ENCODE data around the gene EXOC6B. TPM values are rescaled to one million over a fixed set of nuclear protein-coding genes. Genes with fewer than 3 reads are reported as not detected.

Gene EXOC6B
- total RNA-seq, 1 donor from 2014 or later = 24.1 TPM

DNA sequence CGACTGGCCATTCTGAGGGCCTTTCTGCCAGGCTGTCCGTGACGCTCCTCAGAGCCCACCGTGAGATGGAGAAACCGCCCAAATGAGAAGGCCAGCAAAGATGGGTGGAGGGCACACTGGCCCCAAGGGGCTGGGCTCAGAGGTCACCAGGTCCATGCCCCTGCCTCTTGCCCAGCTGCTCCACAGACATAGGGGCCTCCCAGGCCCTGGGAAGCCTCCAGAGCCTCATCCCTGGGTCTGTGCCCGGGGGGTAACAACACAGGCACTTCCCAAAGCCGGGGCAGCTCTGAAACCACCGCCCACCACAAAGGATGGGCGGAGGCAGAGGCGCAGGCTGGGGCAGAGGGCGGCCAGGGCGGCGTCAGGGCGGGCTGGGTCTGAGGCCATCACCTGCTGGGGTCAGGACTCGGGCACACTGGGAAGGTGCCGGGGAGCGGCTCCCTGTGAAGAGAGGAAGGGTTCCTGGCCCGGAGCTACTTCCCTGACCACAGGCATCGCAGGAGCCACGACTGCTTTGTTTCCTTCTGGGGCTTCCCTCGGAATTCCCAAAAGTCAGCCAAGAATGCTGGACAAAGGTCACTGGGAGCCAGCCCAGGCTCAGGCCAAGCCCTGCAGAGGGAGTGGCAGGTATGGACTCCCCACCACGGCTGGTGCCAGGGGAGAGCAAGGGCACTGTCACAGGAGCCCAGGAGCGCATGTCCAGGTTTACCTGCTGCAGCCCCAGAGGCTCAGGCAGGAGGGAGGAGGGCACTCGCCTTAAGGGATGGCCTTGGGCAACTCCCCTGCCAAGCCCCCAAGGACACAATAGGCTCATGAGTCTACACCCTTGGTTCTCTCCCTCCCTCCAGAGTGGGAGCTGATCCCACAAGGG is 687.6 kb downstream of the EXOC6B start:
- DNase-seq (ENCODE audit: low read depth, low spot score) = no peak

DNA sequence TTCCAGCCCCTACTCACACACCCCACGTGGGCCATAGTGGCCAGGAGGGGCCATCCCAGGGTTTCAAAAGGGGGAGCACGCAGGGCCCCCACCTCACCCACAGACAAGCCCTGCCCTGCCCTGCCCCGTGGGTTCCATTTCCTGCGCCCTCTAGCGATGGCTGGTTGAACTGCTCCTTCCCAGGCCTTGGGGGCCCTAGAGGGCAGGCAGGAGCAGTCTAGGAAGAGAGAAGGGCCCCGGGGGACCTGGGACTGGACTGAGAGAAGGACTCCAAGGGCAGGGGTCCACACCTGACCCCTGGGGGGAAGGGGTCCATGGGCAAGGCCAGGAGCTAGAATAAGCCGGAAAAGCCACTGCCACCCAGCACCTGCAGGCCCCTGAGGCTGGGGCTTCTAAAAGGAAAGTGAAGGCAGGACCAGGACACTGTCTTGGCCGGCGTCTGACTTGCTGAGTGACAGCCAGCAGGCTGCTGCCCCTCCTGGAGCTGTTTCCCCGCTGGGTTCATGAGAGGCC is 688.3 kb downstream of the EXOC6B start:
- no peak for DNase-seq (ENCODE audit: low read depth, low spot score)

DNA sequence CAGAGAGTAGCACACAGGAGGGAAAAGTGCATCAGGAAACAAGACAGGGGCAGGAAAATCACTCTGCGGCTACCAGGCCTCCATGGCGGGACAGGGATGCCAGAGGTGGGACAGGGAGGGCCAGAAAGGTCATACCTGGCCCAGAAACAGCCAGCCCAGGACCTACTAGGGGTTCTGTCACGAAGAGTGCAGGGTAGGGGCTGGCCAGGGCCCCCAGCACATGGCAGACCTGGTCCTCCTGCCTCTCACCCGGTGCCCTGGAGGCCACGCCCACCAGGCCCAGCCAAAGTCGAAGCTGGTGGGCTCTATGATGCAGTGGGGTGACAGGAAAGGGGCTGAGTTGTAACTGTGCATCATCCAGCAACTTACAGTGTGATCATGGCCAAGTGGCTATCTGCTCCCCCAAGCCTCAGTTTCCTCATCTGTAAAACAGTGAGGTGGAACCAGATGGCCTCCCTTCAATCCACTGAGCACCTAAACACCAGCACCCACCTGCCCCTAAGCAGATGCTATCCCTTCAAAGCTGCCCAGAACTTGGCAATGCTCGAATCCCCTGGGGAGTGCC is 688.8 kb downstream of the EXOC6B start:
- DNase-seq (ENCODE audit: low read depth, low spot score) = no peak

DNA sequence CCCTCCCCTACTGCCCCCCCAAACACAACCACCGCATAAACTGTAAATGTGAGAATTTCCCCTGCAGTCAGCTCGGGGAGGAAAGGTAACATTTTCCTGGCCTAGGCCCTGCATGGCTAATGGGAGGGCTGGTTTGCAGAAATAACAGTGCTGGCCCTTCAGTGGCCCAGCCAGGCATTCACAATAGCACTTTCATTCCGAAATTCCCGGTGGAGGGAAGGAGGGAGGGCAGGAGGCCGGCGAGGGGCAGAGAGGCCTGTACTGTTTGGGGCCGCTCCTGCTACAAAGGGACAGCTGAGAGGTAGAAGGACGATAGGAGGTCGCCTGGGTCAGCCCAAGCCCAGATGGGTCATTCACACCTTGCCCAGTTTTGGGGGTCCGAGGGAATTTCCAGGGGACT is 689.5 kb downstream of the EXOC6B start:
- DNase-seq (ENCODE audit: low read depth, low spot score) = no peak

DNA sequence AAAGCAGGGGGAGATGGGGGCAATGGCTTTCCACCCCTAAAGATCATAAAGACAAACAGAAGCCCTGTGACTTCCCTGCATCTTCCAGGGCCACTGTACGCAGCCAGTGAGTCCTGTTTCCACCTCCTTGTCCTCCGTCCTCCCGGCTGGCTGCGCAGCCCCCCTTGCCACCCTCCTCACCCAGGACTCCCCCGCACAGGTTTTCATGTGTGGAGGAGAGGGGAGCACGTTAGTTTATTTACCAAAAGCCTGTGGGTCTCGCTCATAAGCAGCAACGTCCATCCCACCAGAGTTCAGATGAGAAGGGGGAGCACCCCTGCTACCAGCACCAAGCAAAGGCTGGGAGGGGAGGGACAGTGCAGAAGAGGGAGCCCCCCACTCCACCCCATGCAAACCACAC is 689.9 kb downstream of the EXOC6B start:
- no peak for DNase-seq (ENCODE audit: low read depth, low spot score)

DNA sequence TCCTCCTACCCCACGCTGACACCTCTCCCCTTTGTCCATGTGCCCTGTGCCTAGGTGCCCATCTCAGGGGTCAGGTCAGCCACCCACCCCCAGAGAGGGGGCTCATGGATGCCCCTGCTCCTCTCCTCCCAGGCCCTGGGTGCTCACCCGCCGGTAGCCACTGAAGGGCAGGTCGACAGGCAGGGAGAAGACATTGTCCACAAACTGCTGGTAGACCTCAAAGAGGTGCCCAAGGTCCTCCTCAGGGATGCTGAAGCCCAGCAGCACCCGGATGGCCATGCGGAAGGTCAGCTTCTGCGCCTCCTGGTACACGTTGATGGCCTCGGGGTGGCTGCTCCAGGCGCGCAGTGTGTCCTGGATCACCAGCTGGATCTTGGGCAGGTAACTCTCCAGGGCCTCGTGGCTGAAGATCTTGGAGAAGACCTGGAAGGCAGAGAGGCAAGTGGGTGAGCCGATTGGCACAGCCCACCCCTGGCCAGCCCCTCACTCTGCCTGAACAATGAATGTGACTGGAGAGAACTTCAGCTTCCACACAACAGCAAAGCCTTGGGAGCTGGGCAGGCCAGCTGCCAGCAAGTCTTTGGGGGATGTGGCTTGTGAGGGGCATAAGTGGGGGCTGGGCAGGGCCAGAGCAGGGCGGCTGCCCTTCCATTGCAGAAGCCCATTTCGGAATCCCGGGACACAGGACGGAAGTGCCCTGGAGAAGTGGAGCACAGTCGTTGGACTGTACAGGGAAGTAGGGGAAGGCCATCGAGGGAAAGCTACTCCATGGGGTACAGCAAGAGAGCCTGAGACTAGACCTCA is 690.6 kb downstream of the EXOC6B start:
- DNase-seq (ENCODE audit: low read depth, low spot score) = no peak

DNA sequence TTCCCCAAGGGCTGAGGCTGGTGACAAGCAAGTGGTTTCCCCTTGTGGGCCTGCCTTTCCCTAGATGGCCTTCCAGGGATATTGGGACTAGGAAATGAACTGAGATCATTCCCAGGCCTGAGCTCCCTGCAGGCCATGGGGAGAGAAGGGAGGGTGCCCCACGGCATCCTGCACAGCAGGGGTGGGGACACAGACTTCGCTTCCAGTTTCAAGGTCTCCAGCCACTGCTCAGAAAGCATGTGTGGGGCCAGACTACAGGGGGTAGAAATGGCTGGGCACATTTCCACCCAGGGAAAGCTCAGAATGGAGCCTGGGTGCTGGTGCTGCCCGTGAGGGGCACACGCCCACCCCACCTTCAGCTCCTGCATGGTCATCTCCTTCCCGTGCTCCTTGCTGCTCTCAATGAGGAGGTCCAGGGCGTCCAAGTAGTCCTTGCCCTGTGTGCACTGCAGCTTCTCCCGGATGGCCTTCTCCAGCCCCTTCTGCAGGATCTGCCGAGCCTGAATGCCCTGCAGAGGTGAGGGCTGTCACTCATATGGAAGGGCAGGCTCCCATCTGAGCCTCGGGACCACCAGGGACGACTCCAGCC is 691.3 kb downstream of the EXOC6B start:
- no peak for DNase-seq (ENCODE audit: low read depth, low spot score)

DNA sequence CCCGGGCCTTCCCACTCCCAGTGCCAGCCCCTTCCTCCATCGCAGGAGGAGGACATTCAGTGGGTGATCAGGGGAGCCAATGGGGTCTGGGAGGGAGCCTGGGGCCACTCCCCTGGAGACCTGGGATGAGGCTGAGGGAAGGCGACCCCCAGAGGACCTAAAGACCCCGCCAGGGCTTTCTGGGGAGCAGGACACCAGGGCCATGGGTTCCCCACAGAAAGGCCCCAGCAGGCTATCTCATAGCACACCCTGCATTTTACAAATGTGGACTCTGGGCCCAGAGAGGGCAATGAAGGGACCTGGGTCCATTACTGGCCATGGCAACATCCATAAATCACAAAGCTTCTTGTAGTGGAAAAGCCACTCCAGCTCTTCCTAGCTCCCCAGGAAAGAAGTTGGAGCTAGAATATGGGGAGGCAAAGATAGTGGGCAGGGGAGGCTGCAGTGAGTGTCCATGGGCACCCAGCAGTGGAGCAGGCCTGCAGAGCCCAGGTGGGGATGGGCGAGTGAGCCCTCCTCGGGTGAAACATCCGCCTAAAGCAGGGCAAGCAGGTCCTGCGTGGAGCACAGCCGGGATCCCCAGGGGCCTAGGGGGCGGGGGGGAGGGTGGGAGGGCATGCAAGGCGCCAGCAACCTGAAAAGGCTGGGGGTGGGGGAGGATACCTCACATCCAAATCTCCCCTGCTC is 692.0 kb downstream of the EXOC6B start:
- no peak for DNase-seq (ENCODE audit: low read depth, low spot score)

DNA sequence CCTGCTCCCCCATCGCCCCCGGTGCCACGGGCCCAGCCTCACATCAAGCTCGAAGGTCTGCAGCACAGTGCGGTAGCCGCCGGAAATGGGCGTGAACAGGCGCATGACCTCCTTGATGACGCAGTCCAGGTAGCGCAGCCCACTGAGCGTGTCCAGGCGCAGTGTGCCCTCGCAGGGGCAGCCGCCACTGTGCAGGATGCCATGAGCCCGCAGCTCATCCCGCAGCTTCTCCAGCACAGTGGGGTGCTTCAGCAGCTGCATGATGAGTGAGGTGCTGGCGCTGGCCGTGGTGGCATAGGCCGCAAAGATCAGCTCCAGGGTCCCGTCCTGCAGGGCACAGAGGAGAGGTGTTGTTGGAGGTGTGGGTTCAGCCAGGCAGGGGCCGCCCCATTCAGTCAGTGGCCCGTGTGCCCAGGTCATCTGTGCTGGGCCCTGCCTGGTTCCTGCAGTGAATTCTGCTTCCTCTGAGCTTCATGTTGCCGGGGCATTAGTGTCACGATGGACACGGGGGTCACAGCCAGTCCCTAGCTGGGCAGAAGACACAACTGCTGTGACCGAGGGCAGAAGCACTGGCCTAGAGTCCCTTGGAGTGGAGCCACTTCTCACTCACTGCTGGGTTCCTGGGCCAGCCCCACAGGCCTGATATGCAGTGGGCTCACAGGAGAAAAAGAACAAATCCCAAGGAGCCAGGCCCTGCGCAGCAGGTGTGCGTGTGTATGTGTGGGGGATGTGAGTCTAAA is 692.7 kb downstream of the EXOC6B start:
- DNase-seq (ENCODE audit: low read depth, low spot score) = no peak

DNA sequence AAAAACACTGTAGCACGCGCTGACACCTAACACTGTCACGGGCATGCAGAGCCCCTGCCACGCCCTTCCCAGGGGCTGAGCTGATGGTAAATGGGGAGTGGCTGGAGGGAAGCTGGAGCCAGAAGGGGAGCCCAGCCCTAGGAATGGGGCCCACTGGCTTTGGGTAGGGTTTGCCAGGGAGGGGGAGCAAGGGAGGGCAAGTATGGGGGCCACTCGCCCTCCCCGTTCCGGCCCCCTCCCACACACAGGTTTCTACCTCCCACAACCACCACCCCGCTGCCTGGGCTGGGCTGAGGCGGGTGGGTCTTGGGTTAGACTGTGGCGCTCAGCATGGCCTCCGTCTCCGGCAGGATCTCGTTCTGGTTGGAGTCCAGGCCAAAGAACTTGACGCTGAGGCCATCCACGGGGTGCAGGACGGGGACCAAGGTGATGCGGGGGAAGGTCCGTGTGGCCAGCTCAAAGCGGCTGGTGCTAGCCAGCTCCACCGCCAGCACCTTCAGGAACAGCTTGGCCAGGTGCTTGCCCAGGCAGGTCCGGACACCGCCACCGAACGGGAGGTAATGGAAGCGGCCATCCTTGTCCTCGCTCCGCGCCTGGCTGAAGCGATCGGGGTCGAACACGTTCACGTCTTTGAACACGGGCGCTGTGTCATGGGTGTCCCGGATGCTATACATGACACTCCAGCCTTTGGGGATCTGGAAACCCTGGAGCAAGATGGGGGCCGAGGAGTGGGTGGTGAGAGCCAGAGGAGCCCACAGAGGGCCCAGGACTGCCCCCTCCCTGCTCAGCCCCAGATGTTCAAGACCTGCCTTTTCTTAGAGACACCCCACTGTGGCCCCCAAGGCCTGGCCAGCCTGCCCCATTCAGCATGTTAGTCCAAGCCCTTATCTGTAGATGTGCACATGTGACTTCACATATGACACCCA is 693.7 kb downstream of the EXOC6B start:
- DNase-seq (ENCODE audit: low read depth, low spot score) = no peak

DNA sequence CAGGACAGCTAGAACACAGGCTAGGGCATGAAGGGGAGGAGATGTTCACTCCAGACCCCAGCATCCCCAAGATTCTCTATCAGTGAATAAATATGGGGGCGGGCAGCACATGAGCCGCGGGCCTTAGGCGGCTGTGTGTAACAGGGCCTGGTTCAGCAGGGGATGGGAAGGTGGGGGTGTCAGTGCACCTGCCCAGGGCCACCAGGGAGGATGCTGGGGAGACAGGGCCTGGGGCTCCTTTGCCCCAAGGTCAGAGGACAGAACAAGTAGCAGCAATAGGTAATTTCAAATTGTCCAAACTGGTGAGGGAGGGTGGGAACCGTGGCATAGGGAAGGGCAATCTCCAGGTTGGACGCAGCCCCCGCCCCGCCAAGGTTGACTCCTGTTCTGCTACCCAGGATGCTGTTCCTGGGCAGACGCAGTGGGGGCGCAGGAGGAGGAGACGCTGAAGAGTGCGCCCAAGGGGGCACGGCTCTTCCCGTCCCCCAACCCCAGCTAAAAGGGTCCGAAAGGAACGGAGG is 694.4 kb downstream of the EXOC6B start:
- no peak for DNase-seq (ENCODE audit: low read depth, low spot score)

DNA sequence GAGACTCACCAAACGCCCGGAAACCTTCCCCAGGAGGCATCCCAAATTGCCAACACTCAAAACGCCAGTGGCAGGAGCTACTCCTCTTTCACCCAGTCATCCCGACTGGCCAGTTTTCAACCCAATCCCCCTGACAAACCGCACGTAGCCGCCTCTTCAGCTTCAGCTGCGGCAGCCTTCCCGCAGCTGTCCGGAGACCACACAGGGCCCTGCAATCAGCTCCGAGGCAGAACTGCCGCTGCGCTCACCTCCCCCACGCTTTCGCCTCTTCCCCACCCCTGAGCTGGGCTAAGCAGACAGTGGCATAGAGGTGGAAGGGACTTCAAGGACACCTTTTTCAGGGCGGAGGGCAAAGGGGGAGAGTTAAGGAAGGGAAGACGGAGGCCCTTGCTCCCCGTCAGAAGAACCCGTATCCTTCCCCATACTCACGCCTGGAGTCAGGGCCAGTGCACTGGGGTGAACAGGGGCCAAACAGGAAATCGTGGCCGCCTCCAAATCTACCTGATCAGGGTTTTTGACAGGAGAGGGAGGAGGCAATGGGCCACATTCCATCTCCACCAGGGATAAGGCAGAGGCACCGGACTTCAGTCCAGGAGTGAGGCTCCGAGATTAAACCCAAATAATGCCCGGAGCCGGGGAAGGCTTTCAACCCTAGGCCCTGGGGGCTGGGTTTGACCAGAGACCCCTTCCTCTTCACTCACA is 695.0 kb downstream of the EXOC6B start:
- DNase-seq (ENCODE audit: low read depth, low spot score) = no peak

DNA sequence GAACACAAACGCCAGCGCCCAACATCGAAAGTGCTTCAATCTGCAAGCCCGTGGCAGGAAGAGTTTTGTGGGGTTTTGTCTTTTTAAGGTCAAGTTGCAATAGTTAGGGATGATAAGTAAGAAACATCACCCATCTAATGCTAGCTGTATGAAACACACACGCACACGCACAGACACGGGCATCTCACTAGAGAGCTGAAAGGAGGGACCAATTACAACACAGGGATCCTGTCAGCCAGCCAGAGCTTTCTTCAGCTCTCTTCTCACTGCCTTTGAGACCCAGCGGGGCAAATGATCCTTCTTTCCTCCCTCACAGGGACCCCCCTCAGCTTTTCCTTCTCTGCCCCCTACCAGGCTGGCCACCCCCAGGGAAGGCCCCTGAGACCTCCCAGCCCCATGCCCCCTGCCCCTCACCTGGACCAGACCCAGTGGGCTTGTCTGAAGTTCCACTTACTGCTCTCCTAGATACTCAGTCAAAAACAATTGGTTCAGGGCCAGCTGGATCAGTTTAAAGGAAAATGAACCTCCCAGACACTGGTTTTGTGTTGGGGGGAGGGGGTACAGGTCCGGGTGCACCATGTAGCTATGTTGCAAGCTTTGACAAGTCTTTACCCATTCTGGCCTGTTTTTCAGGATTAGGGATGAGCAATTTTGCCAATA is 696.0 kb downstream of the EXOC6B start:
- no peak for DNase-seq (ENCODE audit: low read depth, low spot score)

DNA sequence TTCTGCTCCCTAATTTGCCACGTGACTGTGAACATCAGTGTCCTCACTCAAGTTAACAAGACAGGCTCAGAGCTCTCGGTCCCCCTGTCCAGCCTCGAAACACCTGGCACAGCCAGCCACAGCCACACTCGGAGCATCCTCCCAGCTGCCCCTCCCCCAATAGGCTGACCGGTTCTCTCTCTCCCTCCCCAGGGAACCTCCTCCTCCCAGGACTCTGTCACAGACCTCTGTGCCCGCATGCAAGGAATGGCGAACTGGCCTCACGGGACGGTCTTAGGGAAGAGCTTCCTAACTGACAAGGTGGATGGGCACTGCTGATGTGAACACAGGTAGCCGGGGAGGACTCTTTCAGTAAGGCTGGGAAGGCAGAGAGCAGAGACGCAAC is 697.0 kb downstream of the EXOC6B start:
- no peak for DNase-seq (ENCODE audit: low read depth, low spot score)

DNA sequence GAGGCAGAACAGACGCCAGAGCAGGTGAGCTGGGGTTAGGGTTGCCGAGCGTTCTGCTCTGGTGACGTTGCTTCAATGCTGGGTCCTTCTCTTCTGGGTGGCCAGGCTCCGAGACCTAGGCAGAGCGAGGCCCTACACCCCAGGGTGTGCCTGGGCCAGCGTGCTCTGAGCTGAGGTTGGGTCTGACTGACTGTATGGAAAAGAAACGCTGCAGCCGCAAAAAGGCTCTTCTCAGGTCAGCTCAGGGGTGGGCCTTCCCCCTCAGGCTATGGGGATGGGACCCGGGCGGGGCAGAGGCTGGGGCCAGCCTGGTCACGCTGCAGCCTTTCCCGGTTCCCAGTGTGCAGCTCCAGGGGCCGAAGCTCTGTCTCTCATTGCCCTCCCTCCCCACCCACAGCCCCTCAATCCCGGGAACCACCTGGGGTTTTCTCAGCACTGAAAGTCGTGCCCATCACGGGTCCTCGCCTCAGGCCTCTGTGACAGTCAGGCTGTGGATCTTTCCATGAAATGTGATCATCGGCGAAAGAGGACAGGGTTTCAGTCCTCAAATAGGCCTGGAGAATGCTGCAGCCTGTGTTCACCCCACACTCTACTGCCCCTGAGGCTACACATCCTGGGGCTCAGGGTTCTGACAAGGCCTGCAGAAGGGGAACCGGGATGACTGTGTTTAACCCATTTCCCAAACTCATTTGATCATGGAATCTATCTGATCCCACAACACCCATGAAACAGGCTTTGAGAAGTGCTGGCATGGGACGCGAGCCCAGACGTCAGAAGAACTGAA is 697.6 kb downstream of the EXOC6B start:
- no peak for DNase-seq (ENCODE audit: low read depth, low spot score)

DNA sequence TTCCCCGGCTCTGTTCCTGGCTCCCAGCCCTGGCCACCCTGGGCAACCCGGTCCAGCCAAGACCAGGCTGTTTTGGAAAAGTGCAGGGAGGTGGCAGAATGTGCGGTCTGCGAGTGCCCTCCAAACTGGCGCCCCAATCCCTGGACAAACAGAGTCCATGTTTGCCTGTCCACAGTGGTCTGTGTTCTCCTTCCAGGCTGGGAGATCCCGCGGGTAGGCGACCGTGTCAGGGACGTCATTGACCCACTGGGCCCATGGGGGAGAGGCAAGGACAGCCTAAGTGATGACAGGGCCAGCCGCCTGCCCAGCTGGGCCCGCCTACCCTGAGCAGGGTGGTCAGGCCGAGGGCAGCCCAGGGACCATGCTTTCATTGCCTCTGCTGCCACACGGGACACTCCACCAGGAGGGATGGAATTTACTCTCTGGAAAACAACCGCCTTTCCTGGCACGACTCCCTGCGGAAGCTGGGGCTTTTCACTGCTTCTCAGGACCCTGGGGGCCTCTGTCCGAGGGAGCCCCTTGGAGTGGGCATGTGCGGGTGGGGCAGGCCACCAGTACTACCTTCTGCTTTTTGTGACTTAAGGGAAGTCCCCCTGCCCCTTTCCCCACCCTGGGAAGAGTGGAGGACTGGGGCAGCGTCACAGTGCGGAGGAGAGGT is 698.3 kb downstream of the EXOC6B start:
- DNase-seq (ENCODE audit: low read depth, low spot score) = no peak
